Keratinocyte (primary cell): ENCODE data around the gene CLEC16A. TPM values are rescaled to one million over a fixed set of nuclear protein-coding genes. Genes with fewer than 3 reads are reported as not detected.

Source experiments
- DNase-seq: peaks from one replicate; pipeline ENCODE4 v3.0.0-alpha.2; 2011; ENCODE audit warnings: low read depth, missing footprints, low spot score
- FAIRE-seq: peaks from 2 replicates; lab custom pipeline; 2011; peaks lifted over from hg19 to GRCh38; lab: Jason Lieb, UNC
- H2AFZ ChIP-seq: 2 replicates; pipeline ENCODE4 v1.6.0; 2012; ENCODE audit warnings: low read length, control low read depth, inconsistent platforms; ENCODE audit not compliant: control insufficient read depth
- H3K27ac ChIP-seq: 2 replicates; pipeline ENCODE4 v1.5.1; 2011; ENCODE audit warnings: low read length; ENCODE audit not compliant: control insufficient read depth, insufficient read depth
- H3K27me3 ChIP-seq: 3 replicates; pipeline ENCODE4 v1.6.0; 2011; ENCODE audit warnings: low read length; ENCODE audit not compliant: control insufficient read depth, insufficient read depth; ENCODE audit errors: extremely low read depth
- H3K36me3 ChIP-seq, 2 experiments: 2 replicates in 1 of 2; 3 replicates in 1 of 2; pipeline ENCODE4 v1.5.1; 2011; ENCODE audit warnings: low read length in 2 of 2, mild to moderate bottlenecking in 1 of 2; ENCODE audit not compliant: control insufficient read depth in 2 of 2, insufficient read depth in 2 of 2; ENCODE audit errors: extremely low read depth in 1 of 2
- H3K4me1 ChIP-seq: 3 replicates; pipeline ENCODE4 v1.5.1; 2011; ENCODE audit warnings: low read length; ENCODE audit not compliant: control insufficient read depth, insufficient read depth; ENCODE audit errors: extremely low read depth
- H3K4me2 ChIP-seq: 3 replicates; pipeline ENCODE4 v1.6.0; 2011; ENCODE audit warnings: low read depth, low read length; ENCODE audit not compliant: control insufficient read depth, insufficient read depth; ENCODE audit errors: extremely low read depth
- H3K4me3 ChIP-seq, 3 experiments: fragments of 200-600 bp in 1 of 3; sonication (generic) in 1 of 3; 2 replicates in 2 of 3; 3 replicates in 1 of 3; pipeline ENCODE4 v1.5.1; 2011 to 2016; ENCODE audit warnings: low read length in 3 of 3, mild to moderate bottlenecking in 3 of 3, control low read depth in 2 of 3, inconsistent platforms in 1 of 3, low read depth in 1 of 3, mixed read lengths in 1 of 3, mixed run types in 1 of 3, moderate library complexity in 1 of 3; ENCODE audit not compliant: control insufficient read depth in 2 of 3, insufficient read depth in 2 of 3; ENCODE audit errors: extremely low read depth in 1 of 3
- H3K79me2 ChIP-seq: 2 replicates; pipeline ENCODE4 v1.6.0; 2012; ENCODE audit warnings: low read length; ENCODE audit not compliant: control insufficient read depth, insufficient read depth
- H3K9ac ChIP-seq: 3 replicates; pipeline ENCODE4 v1.6.0; 2011; ENCODE audit warnings: low read length; ENCODE audit not compliant: control insufficient read depth, insufficient read depth; ENCODE audit errors: extremely low read depth
- H3K9me1 ChIP-seq: 3 replicates; pipeline ENCODE4 v1.6.0; 2011; ENCODE audit warnings: low read length; ENCODE audit not compliant: control insufficient read depth, insufficient read depth; ENCODE audit errors: extremely low read depth
- H3K9me3 ChIP-seq: 2 replicates; pipeline ENCODE4 v1.5.1; 2012; ENCODE audit warnings: low read depth, low read length; ENCODE audit not compliant: control insufficient read depth
- H4K20me1 ChIP-seq: 3 replicates; pipeline ENCODE4 v1.6.0; 2011; ENCODE audit warnings: low read length; ENCODE audit not compliant: control insufficient read depth, insufficient read depth; ENCODE audit errors: extremely low read depth
- CTCF ChIP-seq, 3 experiments: IDR thresholded peaks in 1 of 3; conservative IDR thresholded peaks in 1 of 3; optimal IDR thresholded peaks in 1 of 3; 2 replicates in 2 of 3; 3 replicates in 1 of 3; pipeline versions ENCODE3 to v1.5.1; 2011; ENCODE audit warnings: low read length in 3 of 3, mild to moderate bottlenecking in 3 of 3, moderate library complexity in 2 of 3, control low read depth in 1 of 3, inconsistent platforms in 1 of 3; ENCODE audit not compliant: insufficient read depth in 2 of 3; ENCODE audit errors: extremely low read depth in 1 of 3
- EZH2 ChIP-seq: IDR thresholded peaks from one replicate; pipeline ENCODE4 v1.6.1; 2012; ENCODE audit warnings: inconsistent platforms, mild to moderate bottlenecking, low read length, moderate library complexity
- dilution Hi-C: fragments of 300-500 bp; cut with MboI; formaldehyde crosslinking; loops from one replicate; pipeline ENCODE4 v1.7.0; 2020; ENCODE audit warnings: low sequenced_read_pairs; ENCODE audit not compliant: extremely low pct_ligation_motif_present
- polyA plus RNA-seq, 5 experiments: library from polyadenylated mRNA; depleted of rRNA in 3 of 5; stranded (reverse) in 3 of 5; stranded (forward) in 1 of 5; unstranded in 1 of 5; fragments of >200 nt; gene quantifications; 1 replicate in 1 of 5; 2 replicates in 3 of 5; 3 replicates in 1 of 5; pipeline versions ENCODE4 v1.2.1 to v1.2.3, GENCODE V29; 2011 to 2012; ENCODE audit warnings: missing spikeins in 2 of 5, low read depth in 1 of 5, low replicate concordance in 1 of 5

CLEC16A gene
- polyA plus RNA-seq, 1 donor (not counting 4 experiments of a cell fraction or from before 2014, with no cell fraction given) = 9.5 TPM

DNA sequence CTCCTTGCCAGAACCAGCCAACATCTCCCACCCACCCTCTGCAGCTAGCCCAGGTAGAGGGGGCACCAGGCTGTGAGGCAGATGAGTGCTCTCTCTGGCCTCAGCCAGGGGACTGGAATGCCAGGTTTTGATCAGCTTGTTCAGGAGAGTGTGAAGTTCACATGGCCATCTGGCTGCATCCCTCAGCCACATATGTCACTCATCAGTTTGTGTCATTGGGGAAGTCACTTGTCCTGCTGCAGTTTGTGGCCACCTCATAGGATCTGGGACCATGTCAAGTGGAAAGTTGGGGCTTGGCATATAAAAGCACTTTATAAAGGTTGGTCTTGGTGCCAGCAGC, 164.1 kb downstream of the CLEC16A start:
- peaks cover 0 to 1% of the 10 kb centered on the region in 2 experiments for H3K36me3 ChIP-seq
- H3K9ac ChIP-seq = no peak overlapping the region
- H3K9me3 ChIP-seq = no peaks in the 10 kb centered on the region
- TF ChIP-seq CTCF (optimal IDR thresholded peaks at IDR 0.05 in 1 of 3, IDR thresholded peaks at IDR 0.05 in 1 of 3, conservative IDR thresholded peaks at IDR 0.05 in 1 of 3; ENCODE audit: extremely low read depth in 1 of 3, insufficient read depth in 2 of 3, low read length in 3 of 3) (no peak), EZH2 (no peak)
- no peak overlapping the region for H3K27ac ChIP-seq
- dilution Hi-C loops = no loop called here
- no peak for DNase-seq
- H3K4me2 ChIP-seq = no peak overlapping the region
- no peaks in the 10 kb centered on the region for H3K9me1 ChIP-seq
- no peaks in the 10 kb centered on the region for H3K27me3 ChIP-seq
- H4K20me1 ChIP-seq = no peaks in the 10 kb centered on the region
- no peak overlapping the region for H2AFZ ChIP-seq
- FAIRE-seq = no peak
- H3K79me2 ChIP-seq = no peaks in the 10 kb centered on the region
- no peak overlapping the region for H3K4me3 ChIP-seq
- peaks cover 19% of the 10 kb centered on the region for H3K4me1 ChIP-seq

- H3K9me1 ChIP-seq = no peaks in the 10 kb centered on the region
- no peak overlapping the region for H3K4me3 ChIP-seq
- H3K79me2 ChIP-seq = no peaks in the 10 kb centered on the region
- H3K36me3 ChIP-seq = no peaks in the 10 kb centered on the region
- dilution Hi-C loops = no loop called here
- H3K9ac ChIP-seq = no peak overlapping the region
- DNase-seq (no peak), FAIRE-seq (no peak)
- no peak overlapping the region for H3K27ac ChIP-seq
- no peaks in the 10 kb centered on the region for H3K9me3 ChIP-seq
- no peaks in the 10 kb centered on the region for H3K27me3 ChIP-seq
- H2AFZ ChIP-seq = no peak overlapping the region
- H3K4me2 ChIP-seq = no peak overlapping the region
- H4K20me1 ChIP-seq = no peaks in the 10 kb centered on the region
- TF ChIP-seq CTCF (optimal IDR thresholded peaks at IDR 0.05 in 1 of 3, IDR thresholded peaks at IDR 0.05 in 1 of 3, conservative IDR thresholded peaks at IDR 0.05 in 1 of 3; ENCODE audit: extremely low read depth in 1 of 3, insufficient read depth in 2 of 3, low read length in 3 of 3) (no peak), EZH2 (no peak)
- H3K4me1 ChIP-seq = peaks cover 21% of the 10 kb centered on the region
These were observed 165.2 kb downstream of the CLEC16A start for GRCh38 chr16:11109566-11109965.
